HG03439 (cell line): ENCODE results near the gene BMPER.

Source experiments
- ATAC-seq: cut with Tn5 transposase; IDR thresholded peaks from one replicate; pipeline ENCODE4 v1.9.1; 2021; ENCODE audit warnings: mild to moderate bottlenecking, moderate library complexity; ENCODE audit not compliant: unreplicated experiment

The BMPER gene

DNA sequence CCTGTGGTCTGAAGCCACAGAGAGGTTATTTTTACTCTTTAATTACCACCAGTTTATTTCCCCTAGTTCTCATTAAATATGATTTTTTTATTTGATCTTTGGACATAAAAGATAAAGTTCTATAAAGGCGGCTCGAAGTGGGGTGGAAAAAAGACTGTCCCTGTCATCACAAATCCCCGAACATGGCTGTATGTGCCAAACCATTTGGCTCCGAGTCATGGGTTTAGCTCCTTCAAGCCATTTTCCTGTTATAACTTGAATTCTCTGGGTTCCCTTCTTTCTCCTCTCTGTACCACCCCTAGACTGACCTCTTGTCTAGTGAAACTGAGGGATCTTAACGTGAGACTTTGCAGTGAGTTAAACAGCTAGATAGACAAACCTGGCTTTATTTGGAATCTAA is 181.6 kb downstream of the BMPER start:
- no peak for ATAC-seq

DNA sequence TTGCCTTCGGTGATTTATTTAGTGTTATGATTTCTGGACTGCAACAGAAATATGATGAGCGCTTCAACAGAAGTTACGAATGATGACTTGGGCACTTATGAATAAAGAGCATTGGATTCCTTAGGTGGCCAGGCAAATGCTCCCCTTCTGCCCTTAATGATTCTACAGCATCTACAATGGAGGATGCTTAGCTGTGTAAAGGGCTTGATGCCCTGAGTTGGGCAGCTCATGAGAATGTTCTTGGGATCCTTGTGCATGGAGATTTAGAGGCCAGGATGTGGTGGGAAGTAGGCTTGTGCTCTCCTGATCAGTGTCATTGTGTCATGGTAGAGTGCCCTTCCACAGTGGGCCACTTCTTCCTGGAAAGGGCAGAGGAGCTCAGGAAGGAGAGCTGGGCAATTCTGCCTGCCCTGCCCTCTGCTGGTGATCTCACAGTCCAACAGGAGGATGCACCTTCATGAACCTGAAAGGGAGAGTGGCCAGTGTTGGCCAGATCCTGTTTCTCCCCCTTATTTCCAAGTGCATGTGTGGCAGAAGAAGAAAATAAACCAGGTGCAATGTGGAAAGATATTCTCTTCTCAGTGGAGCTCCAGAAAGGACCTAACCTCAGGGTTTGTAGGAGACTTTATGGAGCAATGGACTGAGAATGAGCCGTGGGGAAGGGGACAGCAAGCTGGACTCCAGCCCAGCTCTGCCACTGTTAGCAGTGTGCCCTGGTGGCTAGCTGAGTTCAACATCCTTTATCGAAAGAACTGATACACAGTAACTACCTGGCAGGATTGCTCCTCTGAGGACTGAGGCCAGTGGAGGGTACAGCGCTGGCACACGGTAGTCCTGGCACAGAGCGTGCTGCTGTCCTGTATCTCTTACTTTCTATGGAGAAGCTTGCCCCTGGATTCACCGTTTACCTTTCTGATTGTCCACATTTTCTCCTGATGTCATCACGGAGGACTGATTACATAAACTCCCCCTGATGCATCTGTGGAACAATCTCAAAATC is 182.9 kb downstream of the BMPER start:
- peak; percentile 54 for ATAC-seq

DNA sequence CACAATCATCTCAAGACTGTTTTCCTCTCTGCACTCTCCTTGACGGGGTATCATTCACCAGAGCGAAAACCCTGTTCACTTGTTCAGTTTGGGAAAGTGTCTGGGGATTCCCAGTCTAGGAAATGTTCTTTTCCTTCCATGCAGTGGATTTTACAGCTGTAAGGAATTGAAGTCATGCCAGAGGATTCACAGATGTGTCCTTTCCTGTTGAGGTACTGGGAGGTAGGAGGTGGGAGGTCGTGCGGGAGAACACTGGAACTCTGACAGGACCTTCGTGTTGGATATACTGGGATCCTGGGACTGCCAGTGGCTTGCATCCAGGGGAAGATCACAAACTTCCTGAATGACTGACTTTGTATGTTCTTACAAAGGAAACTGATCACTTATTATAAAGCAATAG is 185.5 kb downstream of the BMPER start:
- ATAC-seq = no peak

DNA sequence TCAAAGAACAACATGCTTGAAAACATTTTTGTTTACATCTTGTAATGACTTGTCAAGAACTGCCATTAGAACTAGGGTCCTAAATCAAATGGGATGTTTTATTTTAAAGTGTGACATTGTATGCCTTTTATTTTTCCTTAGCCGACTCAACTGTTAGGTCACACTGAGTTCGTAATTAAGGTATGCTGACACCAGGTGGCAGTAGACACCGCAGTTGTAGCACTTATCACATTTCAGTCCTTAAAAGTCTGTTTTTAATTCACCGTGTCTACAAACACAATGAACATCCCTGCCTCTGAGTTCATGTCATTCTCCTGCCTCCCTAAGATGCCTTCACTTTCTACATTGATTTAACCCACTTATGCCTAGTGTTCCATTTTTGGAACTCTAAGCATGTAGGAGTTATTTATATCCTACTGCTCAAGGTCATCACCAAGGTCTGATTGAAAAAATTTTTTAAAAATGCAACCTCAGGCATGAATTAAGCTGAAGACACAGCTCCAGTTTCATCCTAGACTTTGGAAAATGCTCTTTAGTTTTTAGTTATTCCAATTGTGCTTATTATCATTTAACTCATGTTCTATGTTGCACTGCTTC is 186.1 kb downstream of the BMPER start:
- ATAC-seq = no peak

DNA sequence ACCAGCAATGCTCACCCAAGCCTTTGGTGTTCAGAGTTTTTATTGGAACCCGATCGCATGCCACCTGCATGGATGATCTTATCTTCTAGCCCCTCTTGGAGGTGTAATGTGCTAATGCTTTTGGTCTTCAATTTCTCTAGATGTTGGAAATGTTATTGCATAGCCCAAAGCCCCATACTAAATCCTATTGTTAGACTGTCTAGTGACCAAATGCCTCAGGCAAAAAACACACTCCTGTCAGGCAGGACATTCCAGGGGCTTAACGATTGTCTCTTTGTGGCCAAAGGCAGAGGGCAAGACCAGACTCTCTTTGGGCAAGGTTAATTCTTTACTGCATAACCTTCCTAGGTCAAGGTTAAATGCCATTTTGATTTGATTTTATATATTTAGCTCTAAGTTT is 187.9 kb downstream of the BMPER start:
- no peak for ATAC-seq

DNA sequence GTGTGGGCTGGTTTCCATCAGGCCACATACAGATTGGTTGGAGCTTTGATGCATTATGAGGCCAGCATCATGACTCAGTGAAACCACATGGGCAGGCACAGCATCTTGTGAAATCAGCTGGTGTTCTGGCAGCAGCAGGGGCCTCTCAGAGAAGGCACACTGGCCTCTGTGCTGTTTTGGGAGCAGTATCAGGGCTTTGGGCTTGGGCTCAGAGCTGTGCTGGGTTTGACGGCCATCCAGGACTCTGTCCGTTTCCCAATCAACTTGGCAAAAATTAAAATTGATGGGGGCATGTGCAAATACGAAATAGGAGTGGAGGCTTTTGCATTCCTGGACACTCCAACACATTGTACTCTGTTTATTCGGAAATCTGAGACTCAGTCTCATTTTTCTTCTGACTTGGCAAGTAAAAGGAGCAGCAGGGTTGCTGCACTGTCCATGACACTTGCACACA is 190.9 kb downstream of the BMPER start:
- ATAC-seq = no peak

DNA sequence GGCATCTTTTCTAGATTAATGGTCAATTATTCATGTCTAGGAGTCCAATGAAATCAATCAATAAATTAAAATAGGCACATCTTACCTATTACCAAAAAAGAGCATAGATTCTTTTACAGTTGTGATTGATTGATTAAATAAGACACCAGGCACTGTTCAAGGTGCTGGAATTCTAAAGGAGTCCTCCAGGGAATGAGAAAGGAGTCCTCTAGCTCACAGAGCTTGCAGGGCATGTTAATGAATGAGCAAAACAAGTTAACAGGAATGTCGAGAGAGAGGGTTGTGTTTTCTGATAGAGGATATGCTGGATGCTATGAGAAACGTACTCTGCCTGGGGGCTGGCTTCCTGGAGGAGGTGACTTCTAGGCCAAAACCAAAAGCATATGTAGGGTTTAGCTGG is 191.4 kb downstream of the BMPER start:
- no peak for ATAC-seq

DNA sequence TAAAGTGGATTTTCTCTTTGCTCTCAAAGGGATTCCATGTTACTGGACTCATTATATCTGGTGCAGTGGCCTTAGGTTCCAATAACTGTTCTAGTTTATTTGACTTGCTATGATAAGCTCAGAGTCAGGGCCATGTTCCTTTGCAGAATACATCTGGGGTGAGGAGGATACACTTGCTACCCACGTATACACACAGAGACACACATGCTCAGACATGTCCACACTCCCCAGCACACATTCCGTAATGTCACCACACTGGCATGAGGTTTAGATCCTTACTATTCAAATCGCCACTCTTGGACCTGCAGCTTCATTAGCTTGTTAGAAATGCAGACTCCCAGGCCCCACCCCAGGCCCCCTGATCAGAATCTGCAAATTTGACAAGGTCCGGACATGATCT is 195.3 kb downstream of the BMPER start:
- no peak for ATAC-seq

DNA sequence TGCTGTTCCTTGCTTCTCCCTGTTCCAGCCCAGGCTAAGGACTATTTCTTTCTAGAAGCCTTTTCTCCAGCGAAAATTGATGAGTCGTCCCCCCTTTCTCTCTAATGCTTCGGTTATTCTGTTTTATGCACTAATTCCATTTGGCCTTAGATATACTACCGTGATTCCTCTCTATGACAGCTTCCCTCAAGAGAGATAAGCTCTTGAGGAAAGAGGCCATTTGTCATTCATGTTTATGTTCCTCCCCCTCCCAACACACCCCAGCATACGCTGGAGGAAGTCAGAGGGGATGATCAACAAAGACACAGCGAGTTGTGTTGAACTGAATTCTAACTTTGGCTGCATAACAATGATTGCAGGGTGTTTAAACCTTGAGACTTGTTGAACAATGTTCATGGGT is 198.8 kb downstream of the BMPER start:
- ATAC-seq = no peak

DNA sequence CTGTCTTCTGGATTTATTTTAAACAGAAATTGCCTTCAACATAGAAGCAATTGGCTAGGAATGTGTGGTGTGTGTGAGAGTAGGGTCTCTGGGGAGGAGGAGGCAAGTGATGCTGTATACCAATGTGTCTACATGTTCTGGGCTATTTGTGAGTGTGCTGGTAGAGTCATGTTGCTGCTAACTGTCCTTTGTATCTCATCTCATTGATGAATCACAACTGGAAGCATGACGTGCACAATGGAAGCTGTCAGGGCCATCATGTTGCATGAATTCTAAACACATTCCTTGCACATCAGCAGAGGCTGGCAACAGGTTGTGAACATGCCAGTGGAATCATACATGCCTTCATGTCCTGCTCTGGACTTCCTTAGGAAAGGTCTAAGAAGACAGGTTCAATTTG is 199.7 kb downstream of the BMPER start:
- ATAC-seq = no peak

DNA sequence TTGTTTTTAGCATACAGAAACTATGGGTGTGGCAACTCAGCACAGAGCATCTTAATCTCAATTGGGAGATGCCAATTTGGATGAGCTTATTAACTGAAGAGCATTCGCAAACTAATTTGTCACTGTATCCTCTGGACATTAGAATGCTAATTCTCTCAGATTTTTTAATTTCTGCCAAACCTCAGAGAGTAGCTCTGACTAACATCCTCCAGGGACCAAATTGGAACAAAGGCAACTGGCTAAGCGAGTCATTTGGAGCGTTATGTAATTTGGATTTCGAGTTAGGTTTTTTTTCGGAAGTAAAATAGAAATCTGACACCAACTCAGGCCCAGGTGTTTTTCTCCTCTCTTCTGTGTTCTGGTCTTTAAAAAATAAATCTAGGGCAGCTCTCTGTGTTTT is 201.9 kb downstream of the BMPER start:
- no peak for ATAC-seq

DNA sequence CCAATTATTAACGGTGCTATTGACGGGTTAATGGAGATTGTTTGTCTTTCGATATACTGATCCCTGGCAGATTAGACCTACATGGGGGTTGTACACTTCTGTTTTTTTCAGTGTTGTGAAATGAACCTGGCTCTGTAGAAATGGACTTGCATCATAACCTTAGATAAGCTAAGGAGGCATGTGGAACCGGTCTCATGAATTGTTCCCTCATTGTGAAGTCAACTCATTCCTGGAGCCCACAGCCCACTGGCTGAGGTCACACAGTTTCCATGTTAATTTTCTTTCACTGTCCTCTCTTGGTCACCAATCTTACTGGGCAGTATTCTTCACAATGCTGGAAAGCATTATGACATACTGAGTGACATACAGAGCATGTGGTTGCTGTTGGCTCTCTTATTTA is 202.8 kb downstream of the BMPER start:
- ATAC-seq = no peak

DNA sequence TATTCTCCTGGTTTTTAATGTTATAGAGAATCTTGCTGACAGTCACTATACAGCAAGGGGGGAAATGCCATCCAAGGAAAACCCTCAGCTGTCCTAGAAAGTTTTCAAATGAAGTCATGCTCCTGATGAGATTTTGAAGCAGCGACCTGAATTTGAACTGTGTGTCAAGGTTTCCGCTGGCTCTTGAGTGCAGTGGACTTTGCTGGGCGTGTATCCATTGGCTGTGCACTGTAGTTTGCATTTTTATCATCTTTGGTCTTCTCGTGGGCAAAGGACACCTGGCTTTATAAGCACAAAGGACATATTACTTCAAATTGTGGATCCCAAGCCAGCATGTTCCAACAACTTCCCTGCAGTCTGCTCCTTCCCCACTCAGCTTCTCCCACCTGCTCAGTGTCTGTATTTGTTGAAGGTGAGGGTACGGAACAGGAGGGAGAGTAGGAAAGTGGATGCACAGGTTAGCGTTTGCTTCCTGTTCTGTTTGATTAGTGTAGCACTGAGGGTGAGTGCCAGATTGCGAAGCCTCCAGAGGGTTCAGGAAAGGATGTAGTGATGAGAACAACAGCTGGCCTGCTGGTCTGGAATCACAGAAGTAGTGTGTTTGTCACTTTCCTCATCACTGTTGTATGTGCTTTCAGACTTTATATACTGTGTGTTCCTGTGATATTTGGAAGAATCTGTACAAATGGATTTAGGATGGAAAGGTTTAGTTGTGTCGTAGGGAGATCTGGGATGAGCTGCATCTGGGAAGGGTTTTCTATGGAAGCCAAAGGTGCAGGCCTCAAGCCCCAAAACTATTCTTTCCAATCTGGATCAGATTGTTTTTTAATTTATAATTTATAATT is 204.8 kb downstream of the BMPER start:
- ATAC-seq = no peak

DNA sequence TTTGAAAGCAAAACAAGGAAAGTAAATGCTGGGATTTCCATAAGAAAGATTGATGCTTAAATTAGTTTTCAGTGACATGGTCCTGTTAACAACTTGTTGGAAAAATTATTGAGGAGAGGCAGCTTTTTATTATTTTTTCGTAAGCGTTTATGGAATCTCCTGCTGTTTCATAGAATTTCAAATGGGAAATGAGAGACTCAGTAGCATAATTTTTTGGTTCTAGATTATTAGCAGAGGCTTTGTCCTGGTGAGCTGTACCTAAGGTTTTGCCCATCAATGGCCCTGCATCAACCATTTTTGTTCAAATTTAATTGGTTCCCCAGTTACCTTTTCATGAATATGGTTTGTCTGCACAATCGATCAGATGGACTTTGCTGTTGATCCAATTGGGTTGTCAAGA is 205.7 kb downstream of the BMPER start:
- ATAC-seq = no peak

DNA sequence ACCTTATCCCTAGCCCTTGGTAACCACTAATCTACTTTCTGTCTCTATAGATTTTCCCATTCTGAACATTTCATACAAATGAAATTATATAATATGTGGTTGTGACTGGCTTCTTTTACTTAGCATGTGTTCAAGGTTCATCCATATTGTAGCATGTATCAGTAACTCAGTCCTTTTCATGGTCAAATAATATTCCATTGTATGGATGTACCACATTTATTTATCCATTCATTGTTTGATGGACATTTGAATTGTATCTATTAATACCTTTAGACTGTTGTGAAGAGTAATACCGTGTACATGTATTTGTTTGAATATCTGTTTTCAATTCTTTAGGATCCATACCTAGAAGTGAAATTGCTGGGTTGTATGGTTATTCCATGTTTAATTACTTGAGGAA is 210.2 kb downstream of the BMPER start:
- no peak for ATAC-seq

DNA sequence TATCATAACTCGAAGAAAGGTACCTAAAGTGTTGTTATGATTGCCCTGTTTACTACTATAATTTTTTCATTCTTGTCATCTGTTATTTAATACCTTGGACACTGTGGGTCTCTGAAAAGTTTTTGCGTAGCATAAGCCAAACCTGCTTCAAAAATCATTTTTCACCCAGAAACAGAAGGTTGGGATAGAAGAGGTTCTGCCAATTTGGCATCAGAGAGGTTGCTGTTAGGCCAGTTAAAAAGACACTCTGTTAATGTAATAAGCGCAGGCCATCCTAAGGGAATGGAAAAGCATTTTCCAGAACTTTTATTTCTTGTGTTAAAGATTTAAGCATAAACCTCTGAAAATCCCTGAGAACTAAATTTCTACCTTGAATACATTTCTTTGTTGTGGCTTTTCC is 212.2 kb downstream of the BMPER start:
- no peak for ATAC-seq

DNA sequence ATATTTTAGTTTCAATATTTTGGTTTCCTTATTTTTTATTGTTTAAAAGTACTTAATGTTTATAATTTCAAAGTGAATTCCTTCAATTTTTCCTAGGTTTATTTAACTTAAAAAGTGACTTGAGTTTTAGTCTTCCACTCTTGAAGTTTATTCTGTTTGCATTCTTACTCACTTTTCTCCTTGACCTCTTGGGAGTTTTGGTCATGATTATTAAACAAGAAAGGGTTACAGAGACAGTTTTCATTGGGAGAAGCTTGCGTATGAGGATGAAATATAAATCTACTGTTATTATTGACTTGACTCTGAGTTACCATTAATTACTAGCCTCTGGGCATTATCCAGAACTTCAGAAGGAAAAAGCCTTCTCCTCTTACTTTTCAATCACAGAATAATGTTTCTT is 216.0 kb downstream of the BMPER start:
- no peak for ATAC-seq

DNA sequence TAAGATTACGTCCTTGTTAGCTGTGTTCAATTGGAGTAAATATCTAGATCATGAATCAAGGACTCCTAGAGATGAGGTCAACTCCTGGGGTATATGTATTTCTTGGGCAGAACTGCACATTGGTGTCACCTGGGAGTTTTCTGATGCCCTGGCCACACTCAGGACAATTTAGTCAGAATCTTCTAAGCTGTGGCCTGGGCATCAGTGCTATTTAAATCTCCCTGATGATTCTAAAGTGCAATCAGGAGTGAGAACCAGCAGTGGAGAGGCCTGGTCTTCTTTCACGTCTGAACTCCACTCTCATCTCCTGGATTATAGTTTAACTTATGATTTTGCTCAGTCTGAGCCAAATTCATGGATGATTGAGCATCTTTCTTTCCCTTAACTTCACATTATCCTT is 218.0 kb downstream of the BMPER start:
- ATAC-seq = no peak

DNA sequence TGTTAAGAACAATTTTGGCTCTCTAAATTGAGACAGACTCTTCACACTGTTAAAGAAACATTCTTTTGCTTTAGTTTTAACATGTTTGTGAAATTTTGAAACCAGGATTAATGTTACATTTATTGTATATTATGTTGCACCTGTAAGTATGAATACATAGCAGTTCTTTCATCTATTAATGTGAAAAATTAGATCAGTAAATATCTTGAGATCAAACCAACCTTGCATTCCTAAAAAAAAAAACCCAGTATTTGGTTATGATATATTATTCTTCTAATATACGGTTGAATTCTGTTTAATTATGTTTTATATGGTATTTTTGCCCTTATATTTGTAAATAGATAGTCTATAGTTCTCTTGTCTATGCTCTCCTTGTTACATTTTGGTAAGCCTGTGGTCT is 219.4 kb downstream of the BMPER start:
- no peak for ATAC-seq

DNA sequence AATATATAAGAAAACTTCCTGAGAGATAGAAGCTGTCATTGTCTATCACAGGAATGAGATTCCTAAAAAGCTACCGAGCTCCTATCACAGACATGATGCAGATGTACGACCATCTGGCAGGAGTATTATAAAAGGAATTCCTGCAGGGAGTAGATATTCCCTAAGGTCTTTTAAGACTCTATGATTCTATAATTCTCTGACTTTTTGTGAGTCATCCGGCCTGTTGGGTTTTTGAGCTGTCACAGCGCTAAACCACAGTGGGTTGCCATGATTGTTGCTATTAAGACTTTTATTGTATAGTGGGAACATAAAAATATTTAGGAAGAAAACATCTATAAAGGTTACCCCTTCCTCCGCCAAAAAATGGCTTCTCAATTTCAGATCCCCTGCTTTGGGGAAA is 223.4 kb downstream of the BMPER start:
- ATAC-seq = no peak

DNA sequence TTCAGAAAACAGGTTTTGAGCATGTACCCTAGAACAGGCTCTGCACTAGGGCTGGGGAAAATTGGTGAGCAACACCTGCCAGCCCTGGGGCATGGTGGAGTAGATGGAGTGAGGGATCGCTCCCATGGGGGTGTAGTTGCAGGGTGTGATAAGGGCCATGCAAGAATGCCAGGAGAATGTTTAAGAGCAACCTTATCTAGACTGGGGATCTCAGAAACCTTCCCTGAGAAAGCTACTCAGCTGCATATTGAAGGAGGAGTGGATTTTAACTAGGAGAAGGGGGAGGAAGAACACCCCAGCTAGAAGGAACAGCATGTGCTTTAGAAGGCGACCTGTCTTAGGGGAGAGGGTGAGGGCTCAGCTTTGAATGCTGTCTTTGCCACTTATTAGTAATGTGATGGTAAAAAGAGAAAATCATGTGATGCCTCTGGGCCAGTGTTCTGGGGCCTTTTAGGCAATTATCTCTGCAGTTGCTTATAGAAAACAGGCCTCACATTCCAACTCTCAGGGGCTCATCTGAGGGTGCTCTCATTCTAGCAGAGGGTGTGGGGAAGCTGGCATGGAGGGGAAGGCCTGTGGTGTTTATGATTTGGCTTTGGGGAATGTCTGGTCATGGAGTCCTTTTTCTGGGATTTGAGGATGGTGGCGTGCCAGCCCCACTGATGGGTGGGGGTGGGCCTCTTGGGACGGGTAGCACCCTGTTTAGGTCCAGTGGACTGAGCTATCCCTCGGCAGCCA is 225.4 kb downstream of the BMPER start:
- ATAC-seq = no peak
